Ishikawa (cell line): Measurements from ENCODE around the gene ZNF726.

ENCODE experiments used
- CEBPB ChIP-seq: IDR thresholded peaks from 2 replicates; pipeline ENCODE4 v1.6.1; 2012
- CREB1 ChIP-seq: IDR thresholded peaks from 2 replicates; pipeline ENCODE4 v1.6.1; 2012; ENCODE audit warnings: low read depth
- EGR1 ChIP-seq: IDR thresholded peaks from 2 replicates; pipeline ENCODE4 v1.6.1; 2012
- EP300 ChIP-seq: IDR thresholded peaks from 2 replicates; pipeline ENCODE4 v1.6.1; 2012; ENCODE audit warnings: borderline replicate concordance
- FOXM1 ChIP-seq: IDR thresholded peaks from 2 replicates; pipeline ENCODE4 v1.6.1; 2012; ENCODE audit warnings: low read depth, borderline replicate concordance
- MAX ChIP-seq: IDR thresholded peaks from 2 replicates; pipeline ENCODE4 v1.6.1; 2012
- NFIC ChIP-seq: IDR thresholded peaks from 2 replicates; pipeline ENCODE4 v1.6.1; 2012
- RAD21 ChIP-seq: IDR thresholded peaks from 2 replicates; pipeline ENCODE4 v1.6.1; 2012; ENCODE audit warnings: low read depth
- TAF1 ChIP-seq: IDR thresholded peaks from 2 replicates; pipeline ENCODE4 v1.6.1; 2012; ENCODE audit warnings: low read depth, mild to moderate bottlenecking
- TCF12 ChIP-seq: IDR thresholded peaks from 2 replicates; pipeline ENCODE4 v1.6.1; 2012; ENCODE audit warnings: low read depth
- TEAD4 ChIP-seq: IDR thresholded peaks from 2 replicates; pipeline ENCODE4 v1.6.1; 2012
- USF1 ChIP-seq: IDR thresholded peaks from 2 replicates; pipeline ENCODE4 v1.6.1; 2012
- YY1 ChIP-seq: IDR thresholded peaks from 2 replicates; pipeline ENCODE4 v1.6.1; 2012; ENCODE audit warnings: low read depth
- ZBTB7A ChIP-seq: IDR thresholded peaks from 2 replicates; pipeline ENCODE4 v1.6.1; 2012; ENCODE audit warnings: low read depth
- TF ChIP-seq, protein P1 (sequence below): IDR thresholded peaks from 2 replicates; pipeline ENCODE4 v1.6.1; 2012; ENCODE audit warnings: low read depth, mild to moderate bottlenecking

The ZNF726 gene

DNA sequence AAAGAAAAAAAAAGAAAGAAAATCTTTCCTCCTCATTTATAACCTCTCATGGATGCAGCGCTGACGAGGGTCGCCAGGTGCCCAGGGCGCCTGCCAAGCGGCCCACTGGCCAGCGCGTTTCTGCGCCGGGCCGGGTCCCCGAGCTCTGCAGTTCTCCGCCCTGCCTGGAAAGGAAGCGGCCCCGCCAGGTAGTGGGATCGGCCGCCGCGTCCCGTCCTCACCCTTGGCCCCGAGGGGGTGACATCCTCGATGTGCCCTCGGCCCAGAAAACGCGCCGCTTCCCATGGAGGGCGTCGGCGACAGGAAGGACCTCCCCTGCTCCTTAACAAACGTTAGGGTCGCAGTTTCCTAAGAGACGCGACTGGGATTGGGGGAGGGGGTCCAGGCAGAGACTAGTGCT is 56.9 kb downstream of the ZNF726 start:
- no peak for TF ChIP-seq CEBPB
- TF ChIP-seq USF1 = no peak
- TF ChIP-seq EP300 = no peak
- no peak for TF ChIP-seq TEAD4
- TF ChIP-seq, protein P1, sequence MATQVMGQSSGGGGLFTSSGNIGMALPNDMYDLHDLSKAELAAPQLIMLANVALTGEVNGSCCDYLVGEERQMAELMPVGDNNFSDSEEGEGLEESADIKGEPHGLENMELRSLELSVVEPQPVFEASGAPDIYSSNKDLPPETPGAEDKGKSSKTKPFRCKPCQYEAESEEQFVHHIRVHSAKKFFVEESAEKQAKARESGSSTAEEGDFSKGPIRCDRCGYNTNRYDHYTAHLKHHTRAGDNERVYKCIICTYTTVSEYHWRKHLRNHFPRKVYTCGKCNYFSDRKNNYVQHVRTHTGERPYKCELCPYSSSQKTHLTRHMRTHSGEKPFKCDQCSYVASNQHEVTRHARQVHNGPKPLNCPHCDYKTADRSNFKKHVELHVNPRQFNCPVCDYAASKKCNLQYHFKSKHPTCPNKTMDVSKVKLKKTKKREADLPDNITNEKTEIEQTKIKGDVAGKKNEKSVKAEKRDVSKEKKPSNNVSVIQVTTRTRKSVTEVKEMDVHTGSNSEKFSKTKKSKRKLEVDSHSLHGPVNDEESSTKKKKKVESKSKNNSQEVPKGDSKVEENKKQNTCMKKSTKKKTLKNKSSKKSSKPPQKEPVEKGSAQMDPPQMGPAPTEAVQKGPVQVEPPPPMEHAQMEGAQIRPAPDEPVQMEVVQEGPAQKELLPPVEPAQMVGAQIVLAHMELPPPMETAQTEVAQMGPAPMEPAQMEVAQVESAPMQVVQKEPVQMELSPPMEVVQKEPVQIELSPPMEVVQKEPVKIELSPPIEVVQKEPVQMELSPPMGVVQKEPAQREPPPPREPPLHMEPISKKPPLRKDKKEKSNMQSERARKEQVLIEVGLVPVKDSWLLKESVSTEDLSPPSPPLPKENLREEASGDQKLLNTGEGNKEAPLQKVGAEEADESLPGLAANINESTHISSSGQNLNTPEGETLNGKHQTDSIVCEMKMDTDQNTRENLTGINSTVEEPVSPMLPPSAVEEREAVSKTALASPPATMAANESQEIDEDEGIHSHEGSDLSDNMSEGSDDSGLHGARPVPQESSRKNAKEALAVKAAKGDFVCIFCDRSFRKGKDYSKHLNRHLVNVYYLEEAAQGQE = no peak
- no peak for TF ChIP-seq TAF1
- no peak for TF ChIP-seq CREB1
- TF ChIP-seq YY1 = no peak
- no peak for TF ChIP-seq ZBTB7A
- TF ChIP-seq FOXM1 = no peak

DNA sequence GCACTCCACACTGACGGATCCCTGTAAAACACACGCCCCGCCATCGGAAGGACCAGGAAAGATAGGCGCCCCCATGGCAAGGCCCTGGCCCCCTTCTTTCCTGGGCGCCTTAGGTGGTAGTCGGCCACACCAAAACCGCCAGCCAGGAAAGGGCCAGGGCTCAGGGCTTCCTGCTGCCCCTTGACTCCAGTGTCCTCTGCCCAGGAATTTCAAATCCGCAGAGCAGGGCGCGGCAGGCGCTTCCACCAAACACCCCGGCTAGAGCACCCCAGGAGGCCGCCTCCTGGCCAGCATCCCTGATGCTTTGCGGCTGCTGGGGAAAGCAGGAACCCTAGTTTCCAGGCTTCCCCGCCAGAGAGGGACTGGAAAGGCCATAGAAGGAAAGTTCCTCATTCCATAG is 57.5 kb downstream of the ZNF726 start:
- TF ChIP-seq MAX (no peak), EGR1 (no peak), YY1 (no peak), TEAD4 (no peak), FOXM1 (no peak), ZBTB7A (no peak), TCF12 (no peak), CREB1 (no peak), RAD21 (no peak), NFIC (no peak), USF1 (no peak), CEBPB (no peak), TAF1 (no peak), EP300 (no peak)
- TF ChIP-seq, protein P1 = no peak

GRCh38 chr19:23974941-23975340 is 60.3 kb downstream of the ZNF726 start:
- no peak for TF ChIP-seq CEBPB
- TF ChIP-seq RAD21 = no peak
- TF ChIP-seq ZBTB7A = no peak
- TF ChIP-seq FOXM1 = no peak
- TF ChIP-seq EGR1 = no peak
- TF ChIP-seq YY1 = no peak
- TF ChIP-seq, protein P1 = no peak
- no peak for TF ChIP-seq TAF1
- no peak for TF ChIP-seq MAX
- TF ChIP-seq EP300 = no peak

DNA sequence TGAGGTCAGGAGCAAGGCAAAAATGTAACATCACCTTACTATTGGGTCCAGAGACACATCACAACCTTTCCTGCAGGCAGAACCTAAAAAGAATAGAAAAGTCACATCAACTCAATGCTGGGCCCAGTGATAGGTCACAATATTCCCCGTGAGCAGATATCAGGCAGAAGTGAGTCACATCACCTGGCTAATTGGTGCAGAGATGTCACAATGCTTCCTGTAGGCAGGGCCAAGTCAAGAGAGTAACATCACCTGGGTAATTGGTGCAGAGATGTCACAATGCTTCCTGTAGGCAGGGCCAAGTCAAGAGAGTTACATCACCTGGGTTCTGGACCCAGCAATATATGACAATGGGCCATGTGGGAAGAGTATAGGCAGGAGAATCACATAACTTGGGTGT is 63.4 kb downstream of the ZNF726 start:
- no peak for TF ChIP-seq ZBTB7A
- TF ChIP-seq, protein P1 = no peak
